HG03060 (cell line): ENCODE data around the gene C12orf57.

Source experiments
- ATAC-seq: cut with Tn5 transposase; IDR thresholded peaks from one replicate; pipeline ENCODE4 v1.9.1; 2021; ENCODE audit warnings: low read depth, moderate number of reproducible peaks; ENCODE audit not compliant: unreplicated experiment

Gene C12orf57

GRCh38 chr12:6917491-6918231 lies 26.2 kb upstream of the C12orf57 start:
- ATAC-seq, result no peak

- ATAC-seq, result no peak
Measured at GRCh38 chr12:6919588-6919987, 24.2 kb upstream of the C12orf57 start.

- no peak for ATAC-seq
Measured at GRCh38 chr12:6921539-6921938, 22.3 kb upstream of the C12orf57 start.

- ATAC-seq, result no peak
Measured at GRCh38 chr12:6921996-6922946, 21.6 kb upstream of the C12orf57 start.

- no peak for ATAC-seq
Measured at GRCh38 chr12:6923003-6923732, 20.7 kb upstream of the C12orf57 start.

GRCh38 chr12:6923851-6924250 lies 20.0 kb upstream of the C12orf57 start:
- ATAC-seq, result no peak

GRCh38 chr12:6925239-6925539 lies 18.6 kb upstream of the C12orf57 start:
- no peak for ATAC-seq

DNA sequence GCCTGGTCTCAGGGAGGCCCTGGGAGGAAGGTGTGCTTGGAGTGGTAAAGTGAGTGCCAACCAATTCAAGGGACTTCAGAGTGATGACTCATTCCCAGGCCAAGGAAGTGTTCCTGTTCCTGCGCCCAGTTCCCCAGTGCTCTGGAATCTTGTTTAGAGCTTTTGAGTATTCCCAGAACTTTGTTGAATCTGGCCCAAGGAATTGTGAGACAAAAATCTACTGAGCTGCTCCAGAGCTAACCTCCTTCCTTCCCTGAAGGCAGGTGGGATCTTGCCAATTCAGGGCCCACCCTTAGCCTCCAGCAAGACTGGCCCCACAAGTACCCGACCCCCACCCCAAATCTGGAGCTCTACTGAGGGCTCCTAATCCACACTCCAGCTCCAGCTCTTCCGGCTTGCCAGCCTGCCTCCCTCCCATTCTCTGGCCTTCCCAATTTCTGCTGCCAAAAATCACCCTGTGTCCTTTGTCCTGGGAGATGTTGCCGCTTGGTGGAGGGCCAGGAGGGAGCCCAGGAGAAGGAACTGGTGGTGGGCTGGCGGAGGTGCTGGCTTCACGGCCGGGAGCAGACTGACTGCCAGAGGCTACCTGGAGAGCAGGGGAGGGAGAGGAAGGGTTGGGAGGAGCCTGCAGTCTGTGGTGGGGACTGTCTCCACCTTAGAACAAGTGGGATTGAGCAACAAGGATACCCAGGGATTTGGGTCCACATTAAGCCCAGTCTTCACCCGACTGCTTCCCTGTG lies 18.1 kb upstream of the C12orf57 start:
- ATAC-seq, result no peak

DNA sequence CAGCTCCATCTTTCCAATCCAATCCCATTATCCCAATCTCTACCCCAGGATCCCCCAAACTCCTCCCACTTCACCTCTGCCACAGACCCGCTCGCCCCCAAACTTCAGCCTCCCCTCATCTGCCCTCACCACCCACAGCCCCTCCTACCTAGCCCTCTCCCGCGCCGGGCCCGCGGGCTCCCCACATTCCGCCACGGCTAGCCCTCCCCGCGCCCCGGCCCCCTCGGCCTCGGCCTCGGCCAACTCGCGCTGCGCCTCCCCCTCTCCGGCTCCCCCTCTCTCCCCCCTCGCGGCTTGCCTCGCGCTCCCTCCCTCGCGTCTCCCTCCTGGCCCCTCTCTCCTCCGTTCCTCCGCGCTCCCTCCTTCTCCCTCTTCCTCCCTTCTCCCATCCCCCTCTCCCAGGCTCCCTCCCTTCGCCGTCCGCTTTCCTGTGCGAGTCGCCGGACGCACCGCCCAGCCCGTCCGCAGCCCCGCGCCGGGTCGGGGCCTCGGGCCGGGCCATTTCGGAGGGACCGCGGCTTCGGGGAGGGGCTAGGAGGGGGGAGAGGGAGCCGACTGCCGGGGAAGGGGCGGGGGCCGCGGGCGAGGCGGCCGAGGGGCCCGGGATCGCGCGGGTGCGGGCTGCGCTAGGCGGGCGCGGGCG lies 16.3 kb upstream of the C12orf57 start, which contains the start of gene ATN1:
Gene ATN1, plus strand, starts transcription at position 581 of the 643 bp plus-strand sequence. CDS start 6,043 bp downstream, outside the sequence.
- ATAC-seq, result no peak

- ATAC-seq, result no peak
Measured at GRCh38 chr12:6928022-6928702, 15.7 kb upstream of the C12orf57 start.

GRCh38 chr12:6928703-6929407 lies 15.0 kb upstream of the C12orf57 start:
- ATAC-seq, result no peak

DNA sequence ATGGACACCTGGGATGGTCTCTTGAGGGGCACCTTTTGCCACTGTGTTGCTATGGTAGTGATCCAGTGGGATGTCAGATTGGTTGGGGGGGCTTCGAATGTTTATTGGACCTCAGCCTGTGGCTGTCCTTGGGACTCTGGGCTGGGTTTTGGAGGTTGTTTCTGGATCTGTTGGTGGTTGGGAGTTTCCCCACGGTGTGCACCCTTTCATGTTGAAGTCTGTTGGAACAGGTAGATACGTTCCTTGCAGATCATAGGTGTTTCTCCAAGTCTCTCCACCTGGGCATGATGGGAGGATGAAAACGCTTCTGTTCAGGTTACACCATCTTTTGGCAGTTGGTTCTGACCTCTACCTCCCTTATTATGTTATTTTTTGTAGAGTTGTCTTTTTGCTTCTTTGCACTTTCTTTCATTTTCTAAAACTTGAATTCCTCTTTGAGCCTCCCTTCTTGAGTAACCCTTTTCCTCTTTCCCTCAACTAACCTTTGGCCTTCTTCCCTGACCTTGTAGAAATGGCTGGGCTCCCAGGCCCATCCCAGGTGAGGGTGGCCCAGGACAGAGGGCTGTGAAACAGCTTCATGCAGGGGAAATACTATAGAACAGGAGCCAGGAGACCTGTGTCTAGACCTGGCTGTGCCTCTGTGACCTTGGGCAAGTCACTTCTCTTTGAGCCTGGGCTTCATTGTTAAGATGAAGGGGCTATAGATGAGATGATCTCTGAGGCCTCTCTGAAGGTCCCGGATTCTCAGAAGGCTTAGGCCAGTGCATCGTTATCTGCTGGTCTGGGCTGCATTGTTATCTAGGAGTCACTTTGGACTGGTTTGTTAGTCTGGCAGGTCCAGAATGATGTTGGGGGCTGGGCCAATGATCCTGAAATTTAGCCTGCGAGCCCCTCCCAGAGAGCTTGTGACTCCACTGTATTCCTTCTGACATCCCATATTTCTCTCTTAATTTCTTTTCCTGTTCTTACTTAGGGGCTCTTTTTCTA lies 14.1 kb upstream of the C12orf57 start:
- ATAC-seq, result no peak

GRCh38 chr12:6932766-6933165 lies 11.1 kb upstream of the C12orf57 start:
- ATAC-seq, result no peak

DNA sequence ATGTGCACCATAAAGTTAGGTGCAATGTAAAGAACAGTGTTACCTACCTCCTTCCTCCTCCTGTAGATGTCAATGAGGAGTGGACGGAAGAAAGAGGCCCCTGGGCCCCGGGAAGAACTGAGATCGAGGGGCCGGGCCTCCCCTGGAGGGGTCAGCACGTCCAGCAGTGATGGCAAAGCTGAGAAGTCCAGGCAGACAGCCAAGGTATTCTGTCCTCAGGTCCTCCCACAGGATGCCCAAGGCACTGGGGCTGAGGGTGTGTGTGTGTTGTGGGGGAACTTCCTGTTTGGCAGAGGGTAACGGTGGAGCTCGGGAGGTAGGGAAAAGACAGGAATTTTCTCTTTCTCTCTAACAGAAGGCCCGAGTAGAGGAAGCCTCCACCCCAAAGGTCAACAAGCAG lies 9.7 kb upstream of the C12orf57 start:
- no peak for ATAC-seq

DNA sequence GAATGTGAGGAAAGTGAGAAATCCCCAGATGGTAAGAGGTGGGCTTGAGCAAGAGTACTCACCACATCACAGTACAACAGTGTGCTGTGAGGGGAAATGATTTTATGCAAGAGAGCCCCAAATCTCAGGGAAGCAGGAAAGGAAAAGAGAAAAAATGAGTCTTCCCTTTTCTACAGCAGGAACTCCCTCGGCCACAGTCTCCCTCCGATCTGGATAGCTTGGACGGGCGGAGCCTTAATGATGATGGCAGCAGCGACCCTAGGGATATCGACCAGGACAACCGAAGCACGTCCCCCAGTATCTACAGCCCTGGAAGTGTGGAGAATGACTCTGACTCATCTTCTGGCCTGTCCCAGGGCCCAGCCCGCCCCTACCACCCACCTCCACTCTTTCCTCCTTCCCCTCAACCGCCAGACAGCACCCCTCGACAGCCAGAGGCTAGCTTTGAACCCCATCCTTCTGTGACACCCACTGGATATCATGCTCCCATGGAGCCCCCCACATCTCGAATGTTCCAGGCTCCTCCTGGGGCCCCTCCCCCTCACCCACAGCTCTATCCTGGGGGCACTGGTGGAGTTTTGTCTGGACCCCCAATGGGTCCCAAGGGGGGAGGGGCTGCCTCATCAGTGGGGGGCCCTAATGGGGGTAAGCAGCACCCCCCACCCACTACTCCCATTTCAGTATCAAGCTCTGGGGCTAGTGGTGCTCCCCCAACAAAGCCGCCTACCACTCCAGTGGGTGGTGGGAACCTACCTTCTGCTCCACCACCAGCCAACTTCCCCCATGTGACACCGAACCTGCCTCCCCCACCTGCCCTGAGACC lies 8.2 kb upstream of the C12orf57 start:
- no peak for ATAC-seq

GRCh38 chr12:6936194-6936635 lies 7.6 kb upstream of the C12orf57 start:
- no peak for ATAC-seq
